Endothelial cell (in vitro differentiated cells): ENCODE results near the gene CLEC3B. TPM values are rescaled to one million over a fixed set of nuclear protein-coding genes. Genes with fewer than 3 reads are reported as not detected.

Experiments used
- DNase-seq: peaks from one replicate; pipeline ENCODE4 v3.0.0; 2021; ENCODE audit warnings: low spot score
- H3K27ac Mint-ChIP-seq: one replicate; pipeline ENCODE4 v1.8.0; 2021; ENCODE audit warnings: mixed read lengths, inconsistent platforms; ENCODE audit not compliant: unreplicated experiment
- H3K27me3 Mint-ChIP-seq: one replicate; pipeline ENCODE4 v1.8.0; 2021; ENCODE audit warnings: mild to moderate bottlenecking, moderate library complexity, mixed read lengths, inconsistent platforms; ENCODE audit not compliant: unreplicated experiment
- H3K36me3 Mint-ChIP-seq: one replicate; pipeline ENCODE4 v1.8.0; 2021; ENCODE audit warnings: mild to moderate bottlenecking, low read depth, mixed read lengths, inconsistent platforms; ENCODE audit not compliant: unreplicated experiment
- H3K4me1 Mint-ChIP-seq: one replicate; pipeline ENCODE4 v1.8.0; 2021; ENCODE audit warnings: mild to moderate bottlenecking, mixed read lengths, inconsistent platforms; ENCODE audit not compliant: unreplicated experiment
- H3K4me3 Mint-ChIP-seq: one replicate; pipeline ENCODE4 v1.8.0; 2021; ENCODE audit warnings: mild to moderate bottlenecking, mixed read lengths, inconsistent platforms; ENCODE audit not compliant: unreplicated experiment
- H3K9me3 Mint-ChIP-seq: one replicate; pipeline ENCODE4 v1.8.0; 2021; ENCODE audit warnings: mixed read lengths, inconsistent platforms; ENCODE audit not compliant: unreplicated experiment
- CTCF ChIP-seq: fragments of 200-600 bp; sonication (generic); IDR thresholded peaks from one replicate; pipeline ENCODE4 v1.5.0; 2021; ENCODE audit warnings: antibody characterized with exemption; ENCODE audit not compliant: unreplicated experiment
- total RNA-seq: library from RNA; stranded (reverse); fragmentation: NEBNext Ultra II Directional; extraction: Animal tissue kit (Norgen Biotek cat#: 25700); gene quantifications from one replicate; pipeline ENCODE4 v1.2.1, GENCODE V29; 2021; ENCODE audit not compliant: unreplicated experiment

CLEC3B gene
- total RNA-seq, 1 donor from 2014 or later, result 0.41 TPM

- peak overlapping the region; percentile 58 for H3K27ac Mint-ChIP-seq
- peaks cover 14% of the 10 kb centered on the region for H3K4me1 Mint-ChIP-seq
- H3K27me3 Mint-ChIP-seq, result peaks cover 2% of the 10 kb centered on the region
- TF ChIP-seq CTCF, result no peak
- peak overlapping the region; percentile 15 for H3K4me3 Mint-ChIP-seq
- H3K36me3 Mint-ChIP-seq, result peaks cover 45% of the 10 kb centered on the region
- no peaks in the 10 kb centered on the region for H3K9me3 Mint-ChIP-seq
- no peak for DNase-seq
These were observed 23.9 kb upstream of the CLEC3B start for GRCh38 chr3:45002139-45002660.

GRCh38 chr3:45002720-45003119 lies 23.4 kb upstream of the CLEC3B start:
- Mint-ChIP-seq H3K4me3 (peak overlapping the region; percentile 15), H3K9me3 (no peaks in the 10 kb centered on the region), H3K36me3 (peaks cover 46% of the 10 kb centered on the region), H3K4me1 (peaks cover 14% of the 10 kb centered on the region), H3K27ac (peak overlapping the region; percentile 58), H3K27me3 (peaks cover 2% of the 10 kb centered on the region)
- no peak for DNase-seq
- TF ChIP-seq CTCF, result no peak

- Mint-ChIP-seq H3K4me3 (peak overlapping the region; percentile 59), H3K27ac (no peak overlapping the region), H3K36me3 (peaks cover 49% of the 10 kb centered on the region), H3K4me1 (peaks cover 14% of the 10 kb centered on the region), H3K27me3 (peaks cover 2% of the 10 kb centered on the region), H3K9me3 (no peaks in the 10 kb centered on the region)
- TF ChIP-seq CTCF, result no peak
- DNase-seq, result no peak
These were observed 22.7 kb upstream of the CLEC3B start for GRCh38 chr3:45003406-45003805.

- H3K4me3 Mint-ChIP-seq, result peak overlapping the region; percentile 59
These were observed 22.2 kb upstream of the CLEC3B start for GRCh38 chr3:45003859-45004258.

More at GRCh38 chr3:45003859-45004258, 22.2 kb upstream of the CLEC3B start:
- H3K27me3 Mint-ChIP-seq, result peaks cover 2% of the 10 kb centered on the region
- H3K36me3 Mint-ChIP-seq, result peaks cover 47% of the 10 kb centered on the region
- H3K27ac Mint-ChIP-seq, result no peak overlapping the region
- peaks cover 14% of the 10 kb centered on the region for H3K4me1 Mint-ChIP-seq
- no peak for TF ChIP-seq CTCF
- H3K9me3 Mint-ChIP-seq, result no peaks in the 10 kb centered on the region
- no peak for DNase-seq
